GM10248 (cell line): ENCODE results near the gene RGS7.

Experiments used
- CTCF ChIA-PET: fragments of 300-600 bp; sonication (Branson Sonifier 250); formaldehyde crosslinking; extraction: SDS; loops from one replicate; lab custom pipeline; 2021; ENCODE audit warnings: antibody characterized with exemption; lab: Yijun Ruan, JAX
- POLR2A ChIA-PET: fragments of 350-650 bp; sonication (Branson Sonifier 250); formaldehyde crosslinking; extraction: SDS; loops from one replicate; lab custom pipeline; 2020; ENCODE audit warnings: antibody characterized with exemption; lab: Yijun Ruan, JAX
- DNase-seq: peaks from one replicate; pipeline ENCODE4 v3.0.0; 2012; ENCODE audit errors: extremely low spot score
- CTCF ChIP-seq: IDR thresholded peaks from 2 replicates; pipeline ENCODE4 v1.5.1; 2012; ENCODE audit warnings: mild to moderate bottlenecking, low read depth; ENCODE audit errors: extremely low read depth, missing control alignments, control extremely low read depth

RGS7 gene

GRCh38 chr1:241270016-241270415, 87.0 kb downstream of the RGS7 start:
- ChIA-PET POLR2A (no interaction called here), CTCF (no interaction called here)
- DNase-seq = no peak
- no peak for TF ChIP-seq CTCF

- POLR2A ChIA-PET = no interaction called here
- no peak for TF ChIP-seq CTCF
- no peak for DNase-seq
- CTCF ChIA-PET = interaction anchor here (1.7 kb wide), 1 partner anchor 28 kb away, joined by 3 read pairs; no protein-coding TSS in a partner anchor
Observed at GRCh38 chr1:241269116-241269515, 87.9 kb downstream of the RGS7 start.

DNA sequence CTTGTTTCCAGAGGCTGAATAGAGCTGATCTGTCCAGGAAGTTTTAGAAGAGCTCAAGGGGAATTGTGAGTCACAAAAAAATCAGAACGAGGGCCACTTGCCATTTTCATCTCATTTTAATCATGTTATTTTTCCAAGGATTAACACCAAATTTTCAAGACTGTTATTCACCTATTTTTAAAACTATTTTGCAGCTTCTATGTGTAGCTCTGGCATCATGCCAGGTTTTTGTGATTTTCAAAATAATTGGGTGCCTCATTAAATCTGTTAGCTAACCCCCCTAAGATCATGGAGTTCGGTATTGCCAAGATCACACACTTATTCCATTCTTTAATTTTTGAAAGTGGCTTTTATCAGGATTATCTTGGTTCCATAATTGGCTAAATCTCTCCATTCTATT, 90.9 kb downstream of the RGS7 start:
- ChIA-PET POLR2A (no interaction called here), CTCF (no interaction called here)
- DNase-seq = no peak
- no peak for TF ChIP-seq CTCF

DNA sequence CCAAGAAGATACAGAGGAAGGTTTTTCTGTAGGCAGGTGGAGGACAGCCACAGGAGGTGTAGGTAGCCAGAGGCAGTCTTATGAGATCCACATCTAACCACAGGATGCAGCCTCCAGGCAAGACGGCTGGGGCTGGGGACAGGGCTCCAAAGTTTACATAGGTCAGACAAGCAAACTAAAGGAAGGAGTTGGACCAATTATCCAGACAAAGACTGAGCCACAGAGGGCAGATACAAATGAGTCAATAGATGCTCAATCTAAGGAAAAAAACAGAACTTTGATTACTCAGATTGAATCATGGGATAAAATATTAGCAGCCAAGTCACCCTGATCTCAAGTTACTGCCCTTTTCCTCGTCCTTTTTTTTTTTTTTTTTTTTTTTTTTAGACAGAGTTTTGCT, 91.6 kb downstream of the RGS7 start:
- CTCF ChIA-PET = no interaction called here
- TF ChIP-seq CTCF = no peak
- POLR2A ChIA-PET = no interaction called here
- no peak for DNase-seq

DNA sequence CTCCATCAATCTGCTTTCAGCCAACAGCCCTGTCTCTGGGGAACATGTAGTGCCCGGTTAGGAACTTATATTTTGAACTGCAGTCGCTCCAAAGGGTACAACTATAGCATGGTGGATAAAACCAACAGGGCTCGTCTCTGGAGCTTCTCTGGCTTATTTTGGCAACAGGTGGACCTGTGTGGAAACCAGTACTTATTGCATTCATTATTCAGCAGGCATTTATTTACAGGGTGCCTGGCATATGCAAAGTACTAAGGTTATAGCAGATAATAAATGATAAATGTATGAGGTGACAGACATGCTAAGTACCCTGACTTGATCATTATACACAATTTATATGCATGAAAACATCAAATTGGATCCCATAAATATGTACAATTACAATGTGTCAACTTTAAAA, 93.7 kb downstream of the RGS7 start:
- no peak for TF ChIP-seq CTCF
- CTCF ChIA-PET = interaction anchor here (1.6 kb wide), 1 partner anchor 10 kb away, joined by 5 read pairs; no protein-coding TSS in a partner anchor
- POLR2A ChIA-PET = no interaction called here
- DNase-seq = no peak

DNA sequence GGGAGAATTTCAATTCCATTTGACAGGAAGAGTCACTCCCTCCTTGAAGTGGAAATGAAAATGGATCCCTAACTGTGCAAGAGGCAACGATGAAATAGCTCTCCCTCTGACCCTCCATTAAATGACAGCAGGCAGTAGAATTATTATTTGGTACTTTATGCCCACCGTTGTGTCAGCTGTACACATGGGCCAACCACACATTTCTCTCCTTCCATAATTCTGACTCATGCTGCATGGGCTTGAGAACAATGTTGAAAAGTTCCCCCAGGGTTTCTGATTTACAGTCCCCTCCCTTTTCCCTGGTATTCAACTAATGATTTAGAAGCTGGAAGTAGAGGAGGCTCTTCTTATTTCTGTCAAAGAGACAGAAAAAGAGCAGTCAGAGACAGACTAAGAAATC, 103.5 kb downstream of the RGS7 start:
- CTCF ChIA-PET = no interaction called here
- no peak for DNase-seq
- no peak for TF ChIP-seq CTCF
- POLR2A ChIA-PET = no interaction called here

DNA sequence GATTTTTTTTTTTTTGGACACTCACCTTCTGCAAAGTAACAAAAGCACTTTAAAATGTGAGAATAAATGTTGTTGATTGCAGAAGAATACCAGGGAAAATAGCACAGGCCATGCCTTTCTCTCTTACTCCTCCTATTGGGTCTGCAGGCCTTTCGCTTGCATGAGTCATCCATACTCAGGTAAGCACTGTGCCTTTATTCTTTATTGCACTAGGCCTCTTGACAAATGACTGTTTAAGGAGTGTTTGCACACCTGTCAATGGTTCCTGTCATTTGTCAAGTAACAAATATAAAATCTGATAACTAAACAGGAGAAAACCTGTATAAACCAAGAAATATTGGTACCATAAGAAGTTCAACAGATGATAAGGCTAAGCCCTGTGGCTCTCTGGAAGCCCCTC, 106.5 kb downstream of the RGS7 start:
- ChIA-PET POLR2A (no interaction called here), CTCF (no interaction called here)
- no peak for DNase-seq
- TF ChIP-seq CTCF = no peak
